ENCODE results near the gene TMEM61. TPM values are rescaled to one million over a fixed set of nuclear protein-coding genes. Genes with fewer than 3 reads are reported as not detected.

TMEM61 gene
- total and polyA plus RNA-seq, 2 donors (not counting 1 experiment from before 2014, with no cell fraction given): not detected

DNA sequence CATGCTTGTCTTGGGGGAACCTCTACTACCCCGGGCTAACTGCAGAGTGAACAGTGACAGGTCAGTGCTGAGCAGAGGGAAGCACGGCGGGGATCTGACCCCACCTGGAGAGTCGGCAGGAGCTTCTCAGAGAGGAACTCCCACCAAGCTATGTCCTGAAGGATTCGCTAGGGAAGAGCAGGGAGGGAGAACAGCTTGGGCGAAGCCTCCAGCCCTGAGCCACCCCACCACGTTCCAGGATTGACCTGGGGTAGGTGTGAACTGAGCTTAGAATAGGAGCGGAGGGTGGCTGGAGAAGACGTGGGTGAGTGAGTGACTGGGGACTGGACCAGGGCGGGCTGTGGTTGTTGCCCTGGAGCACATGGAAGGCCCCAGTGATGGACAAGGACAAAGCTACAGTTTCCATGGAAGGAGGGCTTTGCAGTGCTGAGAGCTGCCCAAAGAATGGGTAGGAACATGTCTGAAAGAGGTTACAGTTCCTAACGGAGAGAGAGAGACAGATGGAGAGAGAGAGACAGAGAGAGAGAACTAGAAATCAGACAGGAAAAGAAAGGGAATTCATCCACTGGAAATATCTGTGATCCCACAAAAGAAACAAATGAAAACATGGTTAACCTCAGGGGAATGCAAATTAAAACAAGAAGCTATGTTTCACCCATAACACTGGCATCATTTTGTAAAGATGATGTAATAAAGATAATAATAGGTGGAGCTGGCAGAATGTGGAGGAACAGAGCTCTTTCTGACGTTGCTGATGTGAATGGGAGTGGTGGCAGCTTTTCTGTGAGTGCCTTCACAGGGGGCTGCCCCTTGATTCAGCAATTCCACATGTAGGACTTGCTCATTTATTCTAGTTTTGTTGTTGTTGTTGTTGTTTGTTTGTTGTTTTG lies 35.5 kb downstream of the TMEM61 start:
- H3K9me3 Mint-ChIP-seq (ENCODE audit: insufficient read depth): no peaks in the 10 kb centered on the region

DNA sequence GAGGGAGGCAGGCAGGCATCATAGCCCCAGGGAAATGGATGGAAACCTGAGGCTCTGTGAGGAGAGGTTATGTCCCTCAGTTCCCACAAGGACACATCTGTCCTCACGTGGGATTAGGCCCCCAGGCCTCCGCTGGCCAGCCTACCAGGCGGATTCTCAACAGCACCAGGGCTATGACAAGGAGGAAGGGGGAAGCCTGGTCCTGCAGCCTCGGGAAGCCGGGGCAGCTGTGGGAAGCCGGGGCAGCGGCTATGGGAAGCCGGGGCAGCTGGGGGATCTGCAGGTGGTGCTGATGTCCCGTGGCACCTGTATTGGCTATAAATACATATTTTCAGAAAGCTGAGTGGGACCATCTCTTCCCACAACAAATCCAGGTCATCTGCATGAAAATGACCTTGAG lies 38.0 kb downstream of the TMEM61 start:
- no peaks in the 10 kb centered on the region for H4K20me1 ChIP-seq (ENCODE audit: control insufficient read depth, insufficient read depth, low read length, poor library complexity, severe bottlenecking)
- no peaks in the 10 kb centered on the region for H3K79me2 ChIP-seq (ENCODE audit: control insufficient read depth, insufficient read depth, low read length)
- no peaks in the 10 kb centered on the region for H3K4me1 ChIP-seq (ENCODE audit: control insufficient read depth in 2 of 2, insufficient read depth in 2 of 2, low read length in 2 of 2)
- H3K27me3 Mint-ChIP-seq: peaks cover 34% of the 10 kb centered on the region
- H3K27ac Mint-ChIP-seq: no peak overlapping the region
- H3K27me3 ChIP-seq (replicated peaks in 1 of 4; ENCODE audit: control extremely low read depth in 1 of 4, control insufficient read depth in 3 of 4, insufficient read depth in 4 of 4, low read length in 3 of 4): peaks cover 0 to 3% (median 0%) of the 10 kb centered on the region in 4 experiments
- DNase-seq (no peak), ATAC-seq (ENCODE audit: low read depth) (no peak)
- no peak overlapping the region for H3K9ac ChIP-seq (ENCODE audit: low read length)
- intact Hi-C loops (cut with micrococcal nuclease): no loop called here
- ChIA-PET POLR2A (no interaction called here), CTCF (no interaction called here)
- H2AFZ ChIP-seq (ENCODE audit: insufficient read depth, low read depth, low read length, poor library complexity, severe bottlenecking): no peak overlapping the region
- no peak overlapping the region for H3K4me2 ChIP-seq (replicated peaks; ENCODE audit: low read depth, low read length, poor library complexity, severe bottlenecking)
- TF ChIP-seq EZH2 (IDR thresholded peaks at IDR 0.05; ENCODE audit: borderline replicate concordance, insufficient read depth, low read depth, low read length, poor library complexity, severe bottlenecking): no peak
- TF ChIP-seq, protein P1, sequence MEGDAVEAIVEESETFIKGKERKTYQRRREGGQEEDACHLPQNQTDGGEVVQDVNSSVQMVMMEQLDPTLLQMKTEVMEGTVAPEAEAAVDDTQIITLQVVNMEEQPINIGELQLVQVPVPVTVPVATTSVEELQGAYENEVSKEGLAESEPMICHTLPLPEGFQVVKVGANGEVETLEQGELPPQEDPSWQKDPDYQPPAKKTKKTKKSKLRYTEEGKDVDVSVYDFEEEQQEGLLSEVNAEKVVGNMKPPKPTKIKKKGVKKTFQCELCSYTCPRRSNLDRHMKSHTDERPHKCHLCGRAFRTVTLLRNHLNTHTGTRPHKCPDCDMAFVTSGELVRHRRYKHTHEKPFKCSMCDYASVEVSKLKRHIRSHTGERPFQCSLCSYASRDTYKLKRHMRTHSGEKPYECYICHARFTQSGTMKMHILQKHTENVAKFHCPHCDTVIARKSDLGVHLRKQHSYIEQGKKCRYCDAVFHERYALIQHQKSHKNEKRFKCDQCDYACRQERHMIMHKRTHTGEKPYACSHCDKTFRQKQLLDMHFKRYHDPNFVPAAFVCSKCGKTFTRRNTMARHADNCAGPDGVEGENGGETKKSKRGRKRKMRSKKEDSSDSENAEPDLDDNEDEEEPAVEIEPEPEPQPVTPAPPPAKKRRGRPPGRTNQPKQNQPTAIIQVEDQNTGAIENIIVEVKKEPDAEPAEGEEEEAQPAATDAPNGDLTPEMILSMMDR (IDR thresholded peaks at IDR 0.05): no peak
- no peak overlapping the region for H3K4me3 Mint-ChIP-seq
- no peak overlapping the region for H3K27ac ChIP-seq (ENCODE audit: low read length in 2 of 2)
- no peaks in the 10 kb centered on the region for H3K4me1 Mint-ChIP-seq
- no peaks in the 10 kb centered on the region for H3K9me3 Mint-ChIP-seq (ENCODE audit: insufficient read depth)
- 91% methylated on average over 5 of the region's 9 CpGs for WGBS (ENCODE audit: insufficient coverage)
- H3K4me3 ChIP-seq (ENCODE audit: control extremely low read depth in 1 of 5, extremely low read depth in 1 of 5, insufficient read depth in 1 of 5, low read depth in 2 of 5, low read length in 4 of 5): no peak overlapping the region
- no peaks in the 10 kb centered on the region for H3K36me3 ChIP-seq (replicated peaks in 1 of 2; ENCODE audit: control extremely low read depth in 1 of 2, control insufficient read depth in 1 of 2, extremely low read depth in 1 of 2, insufficient read depth in 2 of 2, low read length in 1 of 2)
- no peaks in the 10 kb centered on the region for H3K9me3 ChIP-seq (ENCODE audit: control extremely low read depth in 1 of 3, control insufficient read depth in 2 of 3, insufficient read depth in 1 of 3, low read length in 2 of 3)

More for the DNA sequence above, 35.5 kb downstream of the TMEM61 start:
- Mint-ChIP-seq H3K27ac (no peak overlapping the region), H3K4me1 (no peaks in the 10 kb centered on the region), H3K27me3 (peaks cover 33% of the 10 kb centered on the region), H3K4me3 (no peak overlapping the region)
- intact Hi-C loops (cut with micrococcal nuclease): no loop called here
- H2AFZ ChIP-seq (ENCODE audit: insufficient read depth, low read depth, low read length, poor library complexity, severe bottlenecking): no peak overlapping the region
- no peaks in the 10 kb centered on the region for H3K9me3 ChIP-seq (ENCODE audit: control extremely low read depth in 1 of 3, control insufficient read depth in 2 of 3, insufficient read depth in 1 of 3, low read length in 2 of 3)
- CTCF ChIA-PET: no interaction called here
- TF ChIP-seq, protein P1 (IDR thresholded peaks at IDR 0.05): no peak
- TF ChIP-seq EZH2 (IDR thresholded peaks at IDR 0.05; ENCODE audit: borderline replicate concordance, insufficient read depth, low read depth, low read length, poor library complexity, severe bottlenecking): no peak
- H3K27me3 ChIP-seq (replicated peaks in 1 of 4; ENCODE audit: control extremely low read depth in 1 of 4, control insufficient read depth in 3 of 4, insufficient read depth in 4 of 4, low read length in 3 of 4): peaks cover 0 to 3% (median 0%) of the 10 kb centered on the region in 4 experiments
- no peak for ATAC-seq (ENCODE audit: low read depth)
- no peak for DNase-seq
- no peaks in the 10 kb centered on the region for H3K79me2 ChIP-seq (ENCODE audit: control insufficient read depth, insufficient read depth, low read length)
- WGBS (ENCODE audit: insufficient coverage): 78% methylated on average over 11 of the region's 12 CpGs
- H3K9ac ChIP-seq (ENCODE audit: low read length): no peak overlapping the region
- H3K4me3 ChIP-seq (ENCODE audit: control extremely low read depth in 1 of 5, extremely low read depth in 1 of 5, insufficient read depth in 1 of 5, low read depth in 2 of 5, low read length in 4 of 5): no peak overlapping the region
- H3K27ac ChIP-seq (ENCODE audit: low read length in 2 of 2): no peak overlapping the region
- H3K4me2 ChIP-seq (replicated peaks; ENCODE audit: low read depth, low read length, poor library complexity, severe bottlenecking): no peak overlapping the region
- no peaks in the 10 kb centered on the region for H3K4me1 ChIP-seq (ENCODE audit: control insufficient read depth in 2 of 2, insufficient read depth in 2 of 2, low read length in 2 of 2)
- H4K20me1 ChIP-seq (ENCODE audit: control insufficient read depth, insufficient read depth, low read length, poor library complexity, severe bottlenecking): no peaks in the 10 kb centered on the region
- POLR2A ChIA-PET: no interaction called here
- H3K36me3 ChIP-seq (replicated peaks in 1 of 2; ENCODE audit: control extremely low read depth in 1 of 2, control insufficient read depth in 1 of 2, extremely low read depth in 1 of 2, insufficient read depth in 2 of 2, low read length in 1 of 2): no peaks in the 10 kb centered on the region
